T-cell (primary cell): ENCODE measurements around the gene RNU6-9. TPM values are rescaled to one million over a fixed set of nuclear protein-coding genes. Genes with fewer than 3 reads are reported as not detected.

Experiments used
- ATAC-seq, 4 experiments: fragments of 200-7000 bp in 3 of 4; fragments of 150-1000 bp in 1 of 4; cut with Tn5 transposase; replicated peaks in 1 of 4; 1 replicate in 3 of 4; 2 replicates in 1 of 4; pipeline ENCODE4 v1.10.0; 2021; ENCODE audit warnings: moderate library complexity in 3 of 4, mild to moderate bottlenecking in 2 of 4, moderate number of reproducible peaks in 1 of 4
- CTCF ChIA-PET, 2 donors: fragments of 300-600 bp; sonication (Branson Sonifier 250); formaldehyde crosslinking; loops; one replicate each; lab custom pipeline; 2022; ENCODE audit warnings: antibody characterized with exemption in 2 of 2; lab: Charles Lee
- POLR2A ChIA-PET, 2 donors: fragments of 300-600 bp; sonication (Branson Sonifier 250); formaldehyde crosslinking; loops; one replicate each; lab custom pipeline; 2022; ENCODE audit warnings: antibody characterized with exemption in 2 of 2; lab: Charles Lee
- DNase-seq, 35 experiments: peaks; one replicate each; pipeline versions ENCODE4 v3.0.0 to v3.0.0-alpha.2; 2013 to 2023
- H3K27ac ChIP-seq: one replicate; pipeline ENCODE4 v1.5.1; 2013; ENCODE audit warnings: low read length
- H3K27me3 ChIP-seq, 2 experiments: replicated peaks in 1 of 2; 1 replicate in 1 of 2; 2 replicates in 1 of 2; pipeline versions ENCODE4 v1.6.1 to v1.7.0; 2013; ENCODE audit warnings: low read length in 1 of 2, mixed read lengths in 1 of 2; ENCODE audit not compliant: control insufficient read depth in 2 of 2, insufficient read depth in 2 of 2; ENCODE audit errors: extremely low read depth in 1 of 2
- H3K36me3 ChIP-seq, 2 donors: 1 replicate in 1 of 2; 2 replicates in 1 of 2; pipeline versions ENCODE4 v1.6.1 to v1.7.0; 2013; ENCODE audit warnings: low read length in 1 of 2; ENCODE audit not compliant: control insufficient read depth in 2 of 2, insufficient read depth in 1 of 2; ENCODE audit errors: extremely low read depth in 1 of 2
- H3K4me1 ChIP-seq, 2 experiments: 1 replicate in 1 of 2; 2 replicates in 1 of 2; pipeline versions ENCODE4 v1.6.1 to v1.7.0; 2013; ENCODE audit warnings: low read length in 2 of 2, mixed read lengths in 1 of 2; ENCODE audit not compliant: insufficient read depth in 2 of 2, control insufficient read depth in 1 of 2; ENCODE audit errors: extremely low read depth in 1 of 2
- H3K4me3 ChIP-seq, 2 donors: 1 replicate in 1 of 2; 2 replicates in 1 of 2; pipeline versions ENCODE4 v1.5.1 to v1.7.0; 2013; ENCODE audit warnings: mild to moderate bottlenecking in 2 of 2, low read length in 1 of 2, moderate library complexity in 1 of 2; ENCODE audit not compliant: control insufficient read depth in 1 of 2; ENCODE audit errors: extremely low read depth in 1 of 2
- H3K9me3 ChIP-seq: 2 replicates; pipeline ENCODE4 v1.7.0; 2013
- H3K27ac Mint-ChIP-seq, 2 donors: one replicate each; pipeline ENCODE4 v1.8.0; 2020 to 2021; ENCODE audit warnings: mild to moderate bottlenecking in 2 of 2, mixed read lengths in 2 of 2
- H3K27me3 Mint-ChIP-seq, 2 donors: one replicate each; pipeline ENCODE4 v1.8.0; 2021 to 2022; ENCODE audit warnings: mixed read lengths in 2 of 2
- H3K36me3 Mint-ChIP-seq: one replicate; pipeline ENCODE4 v1.8.0; 2021; ENCODE audit warnings: mixed read lengths
- H3K4me1 Mint-ChIP-seq, 3 donors: one replicate each; pipeline ENCODE4 v1.8.0; 2020 to 2022; ENCODE audit warnings: mixed read lengths in 3 of 3, mild to moderate bottlenecking in 1 of 3
- H3K4me3 Mint-ChIP-seq, 3 donors: one replicate each; pipeline ENCODE4 v1.8.0; 2020 to 2022; ENCODE audit warnings: mild to moderate bottlenecking in 3 of 3, mixed read lengths in 3 of 3, moderate library complexity in 3 of 3
- H3K9me3 Mint-ChIP-seq, 3 donors: one replicate each; pipeline ENCODE4 v1.8.0; 2020 to 2022; ENCODE audit warnings: mixed read lengths in 3 of 3
- WGBS: methylation state at CpG from one replicate; pipeline ENCODE4 v1.1.5; 2013; ENCODE audit warnings: missing lambda C conversion rate; ENCODE audit not compliant: insufficient coverage; 5-methylcytosine and 5-hydroxymethylcytosine counted together
- total RNA-seq, 35 experiments: library from RNA in 6 of 35; stranded (reverse) in 6 of 35; fragments of 120-200 nt in 1 of 35; gene quantifications; one replicate each; pipeline versions ENCODE4 v1.2.1 to v1.2.4 and lab custom pipeline; 2013 to 2026

The RNU6-9 gene
- total RNA-seq, 5 donors from 2014 or later (not counting 1 experiment from before 2014, with no cell fraction given): not detected

- WGBS: 88% methylated on average over 17 of the region's 32 CpGs
- Histone ChIP-seq H3K4me3 (no peak overlapping the region), H3K27ac (no peak overlapping the region), H3K27me3 (no peaks in the 10 kb centered on the region), H3K4me1 (peaks cover 0 to 54% of the 10 kb centered on the region in 2 experiments), H3K9me3 (no peaks in the 10 kb centered on the region), H3K36me3 (peaks cover 8 to 59% of the 10 kb centered on the region in 2 donors)
- Mint-ChIP-seq H3K27ac (no peak overlapping the region), H3K9me3 (no peaks in the 10 kb centered on the region), H3K36me3 (peaks cover 11% of the 10 kb centered on the region), H3K4me1 (peaks cover 13 to 41% (median 28%) of the 10 kb centered on the region in 3 donors), H3K4me3 (no peak overlapping the region), H3K27me3 (no peaks in the 10 kb centered on the region)
- no peak for ATAC-seq
- CTCF ChIA-PET: no interaction called here
- POLR2A ChIA-PET: interaction anchor here in 1 of 2 donors (0.6 kb wide), 1 partner anchor 16 kb away, joined by 4 read pairs; no protein-coding TSS in a partner anchor
- no peak for DNase-seq
Observed at GRCh38 chr19:899336-900042, 6.2 kb downstream of the RNU6-9 start.

GRCh38 chr19:900043-900301, 6.7 kb downstream of the RNU6-9 start:
- ATAC-seq (peak in 2 of 4 experiments; percentile 8 to 14), DNase-seq (no peak)
- H3K27ac Mint-ChIP-seq: peak overlapping the region in 1 of 2 donors; percentile 43
- 87% methylated on average over 13 of the region's 15 CpGs for WGBS
- no peaks in the 10 kb centered on the region for H3K27me3 Mint-ChIP-seq
- Histone ChIP-seq H3K4me3 (no peak overlapping the region), H3K27me3 (no peaks in the 10 kb centered on the region), H3K36me3 (peaks cover 8 to 61% of the 10 kb centered on the region in 2 donors), H3K9me3 (no peaks in the 10 kb centered on the region), H3K27ac (peak overlapping the region; percentile 38), H3K4me1 (peaks cover 0 to 59% of the 10 kb centered on the region in 2 experiments)
- ChIA-PET POLR2A (no interaction called here), CTCF (no interaction called here)
- no peak overlapping the region for H3K4me3 Mint-ChIP-seq
- H3K9me3 Mint-ChIP-seq: no peaks in the 10 kb centered on the region
- H3K4me1 Mint-ChIP-seq: peaks cover 18 to 46% (median 30%) of the 10 kb centered on the region in 3 donors
- peaks cover 12% of the 10 kb centered on the region for H3K36me3 Mint-ChIP-seq

GRCh38 chr19:900302-901111, 7.2 kb downstream of the RNU6-9 start:
- Histone ChIP-seq H3K9me3 (no peaks in the 10 kb centered on the region), H3K4me3 (no peak overlapping the region), H3K27me3 (no peaks in the 10 kb centered on the region), H3K4me1 (peaks cover 0 to 61% of the 10 kb centered on the region in 2 experiments), H3K27ac (peak overlapping the region; percentile 38), H3K36me3 (peaks cover 8 to 61% of the 10 kb centered on the region in 2 donors)
- CTCF ChIA-PET: no interaction called here
- H3K27me3 Mint-ChIP-seq: no peaks in the 10 kb centered on the region
- H3K4me1 Mint-ChIP-seq: peaks cover 23 to 51% (median 33%) of the 10 kb centered on the region in 3 donors
- peak overlapping the region in 1 of 2 donors; percentile 43 for H3K27ac Mint-ChIP-seq
- H3K9me3 Mint-ChIP-seq: no peaks in the 10 kb centered on the region
- WGBS: 97% methylated on average over 23 of the region's 30 CpGs
- no peak overlapping the region for H3K4me3 Mint-ChIP-seq
- POLR2A ChIA-PET: no interaction called here
- DNase-seq: peak in 19 of 35 experiments; percentile 17 to 58 (median 45)
- peaks cover 12% of the 10 kb centered on the region for H3K36me3 Mint-ChIP-seq
- peak; percentile 48 to 64 (median 52) for ATAC-seq

GRCh38 chr19:901216-902092, 8.2 kb downstream of the RNU6-9 start:
- Mint-ChIP-seq H3K36me3 (peaks cover 12% of the 10 kb centered on the region), H3K27me3 (no peaks in the 10 kb centered on the region), H3K27ac (peak overlapping the region in 1 of 2 donors; percentile 16), H3K4me3 (peak overlapping the region in 1 of 3 donors; percentile 13), H3K9me3 (no peaks in the 10 kb centered on the region), H3K4me1 (peaks cover 32 to 55% (median 41%) of the 10 kb centered on the region in 3 donors)
- 94% methylated on average over 21 of the region's 27 CpGs for whole genome bisulfite sequencing
- Histone ChIP-seq H3K27ac (no peak overlapping the region), H3K27me3 (no peaks in the 10 kb centered on the region), H3K4me3 (no peak overlapping the region), H3K36me3 (peaks cover 4 to 61% of the 10 kb centered on the region in 2 donors), H3K4me1 (peaks cover 2 to 70% of the 10 kb centered on the region in 2 experiments), H3K9me3 (no peaks in the 10 kb centered on the region)
- DNase-seq (no peak), ATAC-seq (no peak)
- ChIA-PET CTCF (interaction anchor here in 1 of 2 donors (0.6 to 1.0 kb wide), 2 partner anchors 17 to 38 kb away, joined by 3 read pairs; no protein-coding TSS in a partner anchor), POLR2A (no interaction called here)

GRCh38 chr19:902093-902370, 8.7 kb downstream of the RNU6-9 start:
- Mint-ChIP-seq H3K27ac (peak overlapping the region in 1 of 2 donors; percentile 16), H3K9me3 (no peaks in the 10 kb centered on the region), H3K27me3 (no peaks in the 10 kb centered on the region), H3K4me1 (peaks cover 38 to 57% (median 45%) of the 10 kb centered on the region in 3 donors), H3K4me3 (peak overlapping the region in 1 of 3 donors; percentile 13), H3K36me3 (peaks cover 7% of the 10 kb centered on the region)
- peaks cover 4 to 76% of the 10 kb centered on the region in 2 experiments for H3K4me1 ChIP-seq
- no peak overlapping the region for H3K4me3 ChIP-seq
- DNase-seq (no peak), ATAC-seq (no peak)
- 100% methylated on average over 2 of the region's 7 CpGs for WGBS
- no peaks in the 10 kb centered on the region for H3K9me3 ChIP-seq
- no peak overlapping the region for H3K27ac ChIP-seq
- ChIA-PET POLR2A (no interaction called here), CTCF (interaction anchor here in 1 of 2 donors (0.6 to 1.0 kb wide), 2 partner anchors 17 to 38 kb away, joined by 3 read pairs; no protein-coding TSS in a partner anchor)
- peaks cover 4 to 56% of the 10 kb centered on the region in 2 donors for H3K36me3 ChIP-seq
- H3K27me3 ChIP-seq: no peaks in the 10 kb centered on the region
